Inferior parietal cortex (tissue), 1 donor: ENCODE results near the gene B4GALT3.

Experiments
- DNase-seq: peaks from one replicate; pipeline ENCODE4 v3.0.0-alpha.2; 2016; ENCODE audit errors: extremely low spot score

The B4GALT3 gene

DNA sequence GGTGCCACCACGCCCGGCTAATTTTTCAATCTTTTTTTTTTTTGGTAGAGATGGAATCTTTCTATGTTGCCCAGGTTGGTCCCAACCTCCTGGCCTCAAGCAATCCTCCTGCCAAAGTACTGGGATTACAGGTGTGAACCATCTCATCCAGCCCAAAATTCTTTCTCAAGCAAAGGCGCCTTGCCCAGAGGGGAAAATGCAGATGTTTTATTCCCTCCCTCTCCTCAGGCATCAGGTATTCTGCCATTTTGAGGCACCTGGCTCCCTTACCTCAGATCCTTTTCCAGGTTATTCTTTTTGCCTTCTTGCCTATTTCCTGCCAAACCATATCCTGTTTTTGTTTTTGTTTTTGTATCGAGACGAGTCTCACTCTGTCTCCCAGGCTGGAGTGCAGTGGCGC, 11.1 kb upstream of the B4GALT3 start:
- no peak for DNase-seq

DNA sequence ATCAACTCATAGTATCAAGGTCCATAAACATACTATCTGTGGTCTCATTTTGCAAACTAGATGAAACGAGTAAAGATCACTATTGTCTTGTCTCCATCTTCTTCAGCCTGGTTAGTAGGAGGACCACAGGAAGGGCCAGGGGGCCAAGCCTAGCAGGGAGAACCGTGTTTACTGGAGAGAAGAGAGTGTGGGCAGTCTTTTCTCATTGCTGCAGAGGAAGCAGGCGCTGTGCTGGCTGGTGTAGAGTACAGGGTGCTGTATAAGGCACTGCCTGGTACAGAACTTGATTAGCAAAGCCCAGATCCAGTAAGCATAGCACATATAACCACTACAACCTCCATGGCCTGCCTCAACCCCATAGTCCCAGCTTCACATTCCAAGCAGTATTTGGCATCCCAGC, 10.0 kb upstream of the B4GALT3 start:
- DNase-seq = no peak

DNA sequence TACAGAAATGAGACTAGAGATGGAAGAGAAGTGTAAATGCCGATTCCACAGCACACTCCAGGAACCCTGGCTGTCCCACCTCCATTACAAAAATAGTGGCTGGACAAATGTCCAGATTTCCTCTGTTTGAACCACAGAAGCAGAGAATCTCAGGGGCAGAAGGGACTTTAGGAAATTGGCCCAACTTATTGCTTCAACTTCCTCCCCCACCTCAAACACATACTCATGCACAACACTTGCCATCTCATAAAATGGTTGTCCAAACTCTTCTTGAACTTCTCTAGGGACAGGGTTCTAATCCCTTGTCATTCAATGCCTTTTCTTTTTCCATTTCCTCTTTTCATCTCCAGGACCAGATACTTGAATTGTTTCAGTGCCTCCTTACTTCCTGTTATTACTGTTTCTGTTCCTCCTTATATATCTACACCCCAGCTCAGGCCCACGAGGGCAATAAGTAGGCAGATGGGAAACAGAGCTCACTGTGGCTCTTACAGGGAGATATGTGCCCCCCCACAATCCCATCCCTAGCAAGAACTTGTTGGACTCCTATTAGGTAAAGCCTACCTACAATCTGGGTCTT, 8.5 kb upstream of the B4GALT3 start:
- DNase-seq = no peak

DNA sequence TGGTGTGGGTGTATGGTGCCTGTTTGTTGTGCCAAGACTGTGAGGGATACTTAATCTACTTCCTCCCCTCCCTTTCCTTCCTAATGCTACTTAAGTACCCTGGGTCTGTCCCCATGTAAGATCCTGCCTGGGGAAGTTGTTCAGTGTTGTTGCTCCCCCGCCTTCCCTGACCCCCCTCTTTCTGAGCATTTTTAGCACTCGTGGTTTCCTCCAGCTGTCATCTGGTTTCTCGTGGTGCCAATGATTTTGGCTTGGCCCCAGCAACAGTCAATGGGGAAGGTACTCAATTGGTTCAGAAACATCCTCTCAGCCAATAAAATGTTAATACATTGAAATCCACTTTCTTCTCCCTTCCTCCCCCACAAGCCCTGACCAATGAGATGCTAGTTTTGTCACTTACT, 8.0 kb upstream of the B4GALT3 start:
- DNase-seq = peak; percentile 63

DNA sequence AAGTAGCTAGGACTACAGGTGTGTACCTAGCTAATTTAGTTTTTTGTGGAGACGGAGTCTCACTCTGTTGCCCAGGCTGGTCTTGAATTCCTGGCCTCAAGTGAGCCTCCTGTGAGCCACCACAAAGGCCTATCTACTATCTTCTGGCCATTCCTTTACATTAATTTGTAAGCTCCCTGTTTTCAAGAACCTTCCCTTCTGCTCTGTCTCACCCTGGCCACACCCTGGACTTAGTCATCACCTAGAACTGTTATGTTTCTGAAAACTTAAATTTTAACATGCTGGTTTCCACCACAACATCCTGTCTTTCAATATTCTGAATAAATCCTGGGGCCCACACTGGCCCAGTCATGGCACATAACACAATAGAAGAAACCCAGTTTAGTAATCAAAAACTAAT, 4.9 kb upstream of the B4GALT3 start:
- no peak for DNase-seq

DNA sequence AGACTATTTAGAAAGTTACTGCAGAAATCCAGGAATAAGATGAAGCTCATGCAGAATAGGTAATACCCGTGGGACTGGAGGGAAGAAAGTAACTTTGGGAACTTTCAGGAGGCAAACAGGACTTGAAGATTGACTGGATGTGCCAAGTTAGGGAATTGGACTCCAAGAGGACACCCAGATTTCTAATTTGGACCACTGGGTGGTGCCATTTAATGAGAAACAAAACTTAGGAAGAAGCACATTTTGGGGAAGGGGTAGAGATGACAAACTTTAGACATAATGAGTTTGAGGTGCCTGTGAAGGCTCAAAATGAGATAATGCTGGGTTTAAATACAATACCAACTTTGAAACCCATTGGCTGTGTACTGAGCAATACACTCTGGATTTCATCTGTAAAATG, 3.3 kb upstream of the B4GALT3 start:
- DNase-seq = no peak

DNA sequence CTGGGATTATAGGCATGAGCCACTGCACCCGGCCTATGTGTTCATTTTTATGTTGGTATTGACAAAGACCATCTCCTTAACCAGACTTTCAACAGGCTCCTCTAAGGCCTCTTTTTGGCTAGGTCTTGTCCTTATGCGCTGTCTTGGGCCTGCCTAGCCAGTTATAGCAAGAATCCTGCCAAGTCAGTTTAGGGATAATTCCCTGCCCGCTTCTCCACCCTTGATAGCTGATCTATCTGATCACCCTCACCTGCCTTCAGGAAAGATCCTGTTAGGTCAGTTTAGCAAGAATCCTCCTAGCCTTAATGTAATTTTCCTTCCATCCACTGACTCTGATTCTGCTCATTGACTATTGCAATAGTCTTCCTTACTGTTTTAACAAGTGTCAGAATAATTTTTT, 2.4 kb upstream of the B4GALT3 start:
- DNase-seq = no peak

DNA sequence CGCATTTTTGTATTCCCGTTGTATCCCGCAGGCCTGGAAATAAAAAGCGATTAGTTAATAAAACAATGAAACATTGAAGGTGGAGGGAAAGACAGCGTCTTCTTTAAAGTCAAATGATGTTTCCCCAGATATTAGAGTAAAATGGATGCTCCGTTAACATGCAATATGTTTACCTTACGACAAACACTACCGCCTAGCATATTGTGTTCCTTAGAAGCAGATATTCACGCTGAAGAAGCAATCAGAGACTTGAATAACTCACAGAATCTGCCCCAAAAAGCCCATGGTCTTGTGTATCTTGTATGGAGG, 583 bp upstream of the B4GALT3 start:
- DNase-seq = no peak

DNA sequence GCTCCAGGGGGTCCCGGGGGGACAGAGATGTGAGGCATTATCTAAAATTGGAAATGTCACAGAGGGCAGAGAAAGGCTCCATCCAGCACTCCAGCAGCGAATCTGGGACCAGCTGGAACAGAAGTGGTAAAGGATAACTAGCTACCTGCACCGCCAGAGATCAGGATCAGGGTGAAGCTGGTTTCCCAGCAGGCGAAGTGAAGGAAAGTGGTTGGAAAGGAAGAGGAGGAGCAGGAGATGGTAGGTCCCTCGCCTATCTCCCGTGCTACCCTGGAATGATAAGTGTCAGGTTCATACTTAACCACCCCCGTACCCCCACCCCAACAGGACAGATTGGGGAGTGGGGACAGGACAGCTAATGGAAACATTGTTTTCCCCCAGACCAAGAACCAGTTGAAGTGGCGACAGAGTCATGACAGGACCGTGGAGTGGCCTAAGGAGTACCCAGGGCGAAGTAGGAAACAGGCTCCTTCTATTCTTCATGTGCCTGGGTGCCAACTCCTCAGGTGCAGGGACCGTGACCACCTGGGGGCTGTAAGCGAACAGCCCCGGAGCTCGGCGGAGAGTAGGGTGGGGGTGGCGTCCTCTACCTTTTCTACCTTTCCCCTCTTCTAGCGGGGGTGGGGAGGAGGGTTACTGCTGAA, 717 bp downstream of the B4GALT3 start:
- DNase-seq = no peak

DNA sequence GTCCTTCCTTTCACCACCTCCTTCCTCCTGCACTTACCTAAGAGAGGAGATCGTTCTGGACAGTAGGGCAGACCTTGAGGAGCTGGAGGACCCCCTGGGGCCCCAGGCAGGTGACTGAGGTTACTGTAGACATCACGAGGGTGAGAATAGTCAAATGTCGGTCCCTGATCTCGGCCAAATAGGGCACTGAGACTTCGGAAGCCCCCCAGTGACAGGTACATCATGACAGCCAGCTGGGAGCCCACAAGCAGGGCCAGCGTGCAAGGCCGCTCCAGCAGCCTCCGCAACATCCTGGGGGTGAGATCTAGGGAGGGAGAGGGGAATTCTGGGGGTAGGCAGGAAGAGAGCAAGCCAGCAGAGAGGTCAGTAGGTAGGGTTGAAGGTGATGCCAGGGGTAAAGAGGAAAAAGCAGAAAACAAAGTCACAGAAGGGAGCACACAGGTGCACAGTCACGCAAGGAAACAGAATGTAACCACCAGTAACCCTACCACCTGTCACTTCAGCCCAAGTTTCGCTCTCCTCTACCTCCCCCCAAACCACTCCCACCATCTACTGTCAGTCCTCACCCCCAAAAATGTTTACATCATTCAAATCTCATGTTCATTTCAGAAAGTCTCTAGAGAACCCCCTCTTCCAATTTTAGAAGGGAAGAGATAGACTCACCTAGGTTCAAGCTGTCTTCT, 1.4 kb downstream of the B4GALT3 start:
- no peak for DNase-seq

DNA sequence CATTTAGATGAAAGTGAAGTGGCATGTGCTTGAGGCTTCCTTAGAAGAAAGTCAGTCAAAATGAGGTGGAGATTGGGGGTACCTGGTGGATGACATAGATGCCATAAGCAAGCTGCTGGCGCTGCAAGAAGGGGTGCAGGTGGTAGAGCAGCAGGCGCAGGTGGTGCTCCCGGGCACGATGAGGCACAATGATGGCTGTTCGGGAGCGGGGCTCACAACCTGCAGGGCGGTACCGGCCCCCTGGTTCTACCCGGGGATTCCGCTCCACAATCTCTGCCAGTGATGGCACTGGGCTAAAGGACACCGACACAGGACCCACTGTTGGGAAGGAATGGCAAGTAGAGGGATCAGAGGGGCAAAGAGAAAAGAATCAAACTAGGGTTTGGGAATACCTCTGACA, 2.4 kb downstream of the B4GALT3 start:
- DNase-seq = no peak

DNA sequence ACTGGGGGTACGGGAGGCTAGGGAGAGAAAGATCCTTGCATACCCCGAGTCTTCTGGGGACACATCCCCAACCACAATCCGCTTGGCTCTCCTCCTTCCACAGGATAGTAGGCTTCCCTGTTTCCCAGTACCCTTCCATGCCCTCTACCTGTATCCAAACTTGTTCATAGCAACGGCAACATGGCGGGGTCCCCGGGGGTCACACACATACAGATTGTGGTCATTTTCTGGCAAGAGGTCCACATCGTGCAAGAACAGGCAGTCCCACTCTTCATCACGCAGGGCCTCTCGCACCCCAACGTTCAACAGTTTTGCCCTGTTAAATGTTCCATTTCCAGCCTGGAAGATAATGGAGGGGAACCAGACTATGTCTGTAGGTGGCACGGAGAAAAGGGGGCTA, 3.6 kb downstream of the B4GALT3 start:
- DNase-seq = no peak

DNA sequence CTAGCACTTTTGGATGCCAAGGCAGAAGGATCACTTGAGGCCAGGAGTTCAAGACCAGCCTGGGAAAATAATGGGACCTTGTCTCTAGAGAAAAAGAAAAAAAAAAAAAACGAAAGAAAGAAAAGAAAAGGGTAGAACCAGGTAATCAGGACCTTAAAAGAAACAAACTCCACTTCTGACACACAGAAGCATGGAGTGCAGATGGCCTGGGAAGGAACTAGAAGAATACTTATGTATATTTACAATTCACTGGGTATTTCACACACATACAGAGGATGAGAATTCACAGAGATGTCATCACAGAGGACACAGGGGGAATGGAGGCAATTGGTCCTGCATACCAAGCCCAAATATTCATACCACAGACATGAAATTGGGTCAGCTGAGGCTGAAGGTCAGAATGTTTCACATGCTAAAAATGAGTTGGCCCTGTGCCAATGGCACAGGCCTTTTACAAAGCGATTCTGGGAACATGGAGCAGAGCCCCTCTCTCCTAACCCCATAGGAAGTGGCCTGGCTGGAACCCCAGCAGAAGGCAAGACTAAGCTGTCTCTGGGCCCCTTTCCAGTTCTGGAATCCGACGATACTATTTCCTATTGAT, 4.4 kb downstream of the B4GALT3 start:
- no peak for DNase-seq

DNA sequence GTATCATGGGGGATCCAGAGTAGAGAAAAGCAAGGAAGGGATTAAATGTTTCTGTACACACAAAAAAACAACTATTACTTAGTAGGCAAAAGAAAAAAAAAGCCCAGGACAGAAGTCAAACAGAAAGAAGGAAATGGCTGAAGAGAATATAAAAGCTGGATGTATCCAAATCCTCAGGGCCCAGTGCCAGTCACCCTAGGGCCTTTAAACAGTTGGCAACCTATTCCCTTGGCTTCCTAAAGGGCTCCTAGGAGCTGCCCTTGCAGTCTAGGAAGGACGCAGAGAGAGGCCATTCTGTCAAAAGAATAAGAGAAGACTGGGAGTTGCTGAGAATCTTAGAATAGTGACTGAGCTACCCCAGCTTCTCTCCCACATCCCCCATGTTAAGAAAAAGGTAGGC, 5.0 kb downstream of the B4GALT3 start:
- no peak for DNase-seq

DNA sequence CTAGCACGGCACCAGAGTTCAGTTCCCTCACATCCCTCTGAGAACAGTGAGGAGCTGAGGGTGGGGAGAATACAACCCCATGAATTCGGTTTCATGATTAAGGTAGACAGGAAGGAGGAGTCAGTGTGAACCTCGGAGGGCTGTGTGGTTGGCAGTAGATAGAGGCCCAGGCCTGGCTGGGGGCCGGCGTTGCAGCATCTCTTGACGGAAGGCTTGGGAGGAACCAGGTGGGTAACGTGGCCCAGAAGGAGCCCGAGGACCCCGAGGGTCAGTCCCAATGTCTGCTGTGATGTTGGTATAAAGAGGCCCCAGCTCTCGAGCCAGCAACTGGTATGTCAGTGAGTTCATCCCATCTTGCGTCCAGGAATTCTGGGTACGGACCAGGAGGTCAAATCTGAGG, 5.6 kb downstream of the B4GALT3 start:
- no peak for DNase-seq

DNA sequence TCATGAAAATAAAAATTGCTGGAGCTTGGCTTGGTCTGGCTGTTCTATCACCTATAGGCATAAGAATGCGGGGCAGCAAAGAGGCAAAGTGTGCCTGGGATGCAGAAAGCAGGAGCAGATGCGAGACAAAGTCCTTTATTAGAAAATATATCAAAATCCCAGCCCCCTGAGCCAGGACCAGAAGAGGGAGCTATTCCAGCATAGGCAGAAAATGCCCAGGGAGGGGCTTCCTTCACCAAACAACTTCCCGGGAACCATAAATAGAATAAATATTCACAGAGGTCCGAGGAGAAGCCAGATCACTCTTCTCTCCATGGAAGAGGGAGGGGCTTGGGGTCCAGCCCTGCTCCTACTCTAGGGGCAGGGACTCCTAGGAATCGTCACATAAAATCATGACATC, 6.1 kb downstream of the B4GALT3 start:
- DNase-seq = no peak

DNA sequence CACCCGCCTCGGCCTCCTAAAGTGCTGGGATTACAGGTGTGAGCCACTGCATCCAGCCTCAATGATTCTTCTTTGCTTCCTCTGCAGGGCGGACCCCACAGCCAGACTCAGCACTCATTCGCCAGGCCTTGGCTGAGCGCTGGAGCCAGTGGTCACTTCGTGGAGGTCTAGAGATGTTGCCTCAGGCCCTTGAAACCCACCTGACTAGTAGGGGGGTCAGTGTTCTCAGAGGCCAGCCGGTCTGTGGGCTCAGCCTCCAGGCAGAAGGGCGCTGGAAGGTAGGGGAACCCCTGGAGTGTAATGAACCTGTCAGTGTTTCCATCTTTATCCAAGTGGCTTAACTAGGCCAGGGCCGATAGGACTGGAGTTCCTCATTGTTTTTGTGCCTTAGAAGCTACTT, 8.4 kb downstream of the B4GALT3 start:
- no peak for DNase-seq

DNA sequence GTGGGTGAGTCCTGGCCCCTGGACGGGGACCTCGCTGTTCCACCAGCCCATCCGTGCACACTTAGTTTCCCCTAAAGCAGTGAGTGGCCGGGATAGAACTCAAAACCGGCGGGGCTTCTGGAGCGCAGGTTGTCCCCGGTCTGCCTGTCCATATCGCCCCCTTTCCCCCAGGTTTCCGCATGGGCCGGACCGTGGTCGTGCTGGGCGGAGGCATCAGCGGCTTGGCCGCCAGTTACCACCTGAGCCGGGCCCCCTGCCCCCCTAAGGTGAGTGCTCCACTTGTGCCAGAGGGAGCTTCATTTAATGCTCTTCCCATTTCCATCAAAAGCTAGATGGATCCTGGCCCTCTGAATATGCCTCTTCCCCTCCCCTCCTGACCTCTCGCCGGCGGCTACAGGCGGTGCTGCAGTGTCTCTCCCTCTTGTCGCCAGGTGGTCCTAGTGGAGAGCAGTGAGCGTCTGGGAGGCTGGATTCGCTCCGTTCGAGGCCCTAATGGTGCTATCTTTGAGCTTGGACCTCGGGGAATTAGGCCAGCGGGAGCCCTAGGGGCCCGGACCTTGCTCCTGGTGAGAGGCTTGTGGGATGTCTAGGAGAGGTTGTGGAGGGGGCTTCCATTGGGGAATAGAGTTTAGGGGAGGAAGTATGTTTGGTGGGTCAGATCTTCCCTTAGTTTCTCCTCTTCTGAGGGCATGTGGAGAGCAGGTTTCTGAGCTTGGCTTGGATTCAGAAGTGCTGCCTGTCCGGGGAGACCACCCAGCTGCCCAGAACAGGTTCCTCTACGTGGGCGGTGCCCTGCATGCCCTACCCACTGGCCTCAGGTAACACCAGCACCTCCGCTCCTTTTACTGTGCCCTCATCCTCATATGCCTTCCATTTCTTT, 10.4 kb downstream of the B4GALT3 start:
- no peak for DNase-seq

DNA sequence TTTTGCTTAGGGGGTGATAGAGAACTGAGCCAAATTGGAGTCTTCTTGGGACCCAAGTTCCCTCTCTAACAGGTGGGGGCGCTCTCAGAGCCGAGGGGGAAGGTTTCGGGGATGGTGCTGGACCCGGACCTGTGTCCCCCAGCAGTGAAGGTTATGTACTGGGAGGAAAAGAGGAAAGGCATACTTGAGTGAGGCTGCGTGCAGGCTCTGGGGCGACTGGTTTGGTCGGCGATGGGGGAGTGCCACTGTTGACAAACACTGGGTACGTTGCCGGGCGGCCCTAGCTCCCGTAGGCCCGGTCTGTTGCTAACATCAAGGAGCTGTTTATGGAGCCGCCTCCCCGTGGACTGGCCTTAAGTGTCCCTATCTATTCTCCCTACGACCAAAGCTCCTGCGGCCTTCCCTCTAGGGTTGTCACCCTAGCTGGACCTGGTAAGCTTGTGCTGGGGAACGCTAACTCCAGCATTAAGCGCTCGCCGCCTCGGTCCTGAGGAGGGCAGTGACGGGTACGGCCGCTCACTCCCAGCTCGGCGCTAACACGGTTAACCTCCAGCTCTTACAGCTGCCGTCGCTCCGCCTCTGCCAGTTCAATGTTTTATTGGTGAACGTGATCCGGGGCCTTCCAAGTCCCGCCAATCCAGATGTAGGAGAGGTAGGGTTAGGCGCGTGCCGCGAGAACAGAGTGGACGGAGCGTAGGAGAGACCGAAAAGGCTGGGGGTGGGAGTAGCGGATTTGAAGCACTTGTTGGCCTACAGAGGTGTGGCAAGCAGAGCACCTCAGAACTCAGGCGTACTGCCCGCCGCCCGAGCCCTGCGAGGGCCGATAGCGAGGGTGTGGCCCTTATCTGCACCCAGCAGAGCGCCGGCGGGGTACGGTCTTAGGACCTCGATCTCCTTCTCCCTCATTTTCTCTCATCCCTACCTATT, 11.3 kb downstream of the B4GALT3 start, which contains the start of gene PPOX:
Gene PPOX, plus strand, starts transcription at position 685 of the 927 bp plus-strand sequence. CDS start 422 bp downstream, outside the sequence.
- DNase-seq = peak; percentile 99

DNA sequence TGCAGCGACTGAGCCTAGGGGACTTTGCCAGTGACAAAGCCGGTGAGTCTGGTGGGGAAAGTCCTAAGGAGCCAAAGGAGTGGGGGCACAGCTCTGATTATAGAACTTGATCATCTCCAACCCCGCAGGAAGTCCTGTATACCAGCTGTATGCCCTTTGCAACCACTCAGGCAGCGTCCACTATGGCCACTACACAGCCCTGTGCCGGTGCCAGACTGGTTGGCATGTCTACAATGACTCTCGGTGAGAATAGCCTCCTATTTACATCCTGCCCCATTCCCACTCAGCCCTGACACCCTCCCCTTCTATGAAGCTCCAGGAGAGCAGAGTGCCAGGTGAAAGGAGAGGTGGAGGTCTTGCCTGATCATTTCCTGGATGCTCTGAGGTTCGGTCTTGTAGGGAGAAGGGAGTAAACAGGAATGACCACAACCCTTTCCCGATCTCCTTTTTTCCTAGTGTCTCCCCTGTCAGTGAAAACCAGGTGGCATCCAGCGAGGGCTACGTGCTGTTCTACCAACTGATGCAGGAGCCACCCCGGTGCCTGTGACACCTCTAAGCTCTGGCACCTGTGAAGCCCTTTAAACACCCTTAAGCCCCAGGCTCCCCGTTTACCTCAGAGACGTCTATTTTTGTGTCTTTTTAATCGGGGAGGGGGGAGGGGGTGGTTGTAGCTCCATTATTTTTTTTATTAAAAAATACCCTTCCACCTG, 12.3 kb downstream of the B4GALT3 start:
- no peak for DNase-seq
